Keratinocyte (primary cell): Measurements from ENCODE around the gene OXT.

Source experiments
- CTCF ChIP-seq, 3 experiments: IDR thresholded peaks in 1 of 3; conservative IDR thresholded peaks in 1 of 3; optimal IDR thresholded peaks in 1 of 3; 2 replicates in 2 of 3; 3 replicates in 1 of 3; pipeline versions ENCODE3 to v1.5.1; 2011; ENCODE audit warnings: low read length in 3 of 3, mild to moderate bottlenecking in 3 of 3, moderate library complexity in 2 of 3, control low read depth in 1 of 3, inconsistent platforms in 1 of 3; ENCODE audit not compliant: insufficient read depth in 2 of 3; ENCODE audit errors: extremely low read depth in 1 of 3
- EZH2 ChIP-seq: IDR thresholded peaks from one replicate; pipeline ENCODE4 v1.6.1; 2012; ENCODE audit warnings: inconsistent platforms, mild to moderate bottlenecking, low read length, moderate library complexity

- TF ChIP-seq EZH2 (no peak), CTCF (optimal IDR thresholded peaks at IDR 0.05 in 1 of 3, IDR thresholded peaks at IDR 0.05 in 1 of 3, conservative IDR thresholded peaks at IDR 0.05 in 1 of 3; ENCODE audit: extremely low read depth in 1 of 3, insufficient read depth in 2 of 3, low read length in 3 of 3) (no peak)
Observed at GRCh38 chr20:3021777-3022176, 49.6 kb upstream of the OXT start.
